ENCODE data around the gene PRKCH. TPM values are rescaled to one million over a fixed set of nuclear protein-coding genes. Genes with fewer than 3 reads are reported as not detected.

Gene PRKCH
- polyA plus RNA-seq, 3 donors = 3.6 to 6.2 (median 5.4) TPM

- H3K9ac ChIP-seq (ENCODE audit: insufficient read depth, low read length, poor library complexity, severe bottlenecking) = no peak overlapping the region
- peaks cover 0 to 2% of the 10 kb centered on the region in 2 donors for H3K36me3 ChIP-seq (replicated peaks in 1 of 2; ENCODE audit: control insufficient read depth in 1 of 2, insufficient read depth in 2 of 2, low read length in 2 of 2)
- H2AFZ ChIP-seq (ENCODE audit: insufficient read depth, low read depth, low read length, poor library complexity, severe bottlenecking) = no peak overlapping the region
- no peaks in the 10 kb centered on the region for H3K27me3 ChIP-seq (ENCODE audit: control insufficient read depth in 2 of 2, insufficient read depth in 2 of 2, low read length in 2 of 2)
- DNase-seq = no peak
- no peak overlapping the region for H3K4me3 Mint-ChIP-seq
- H3K27ac Mint-ChIP-seq = no peak overlapping the region
- H3K4me1 ChIP-seq (ENCODE audit: control insufficient read depth in 1 of 2, insufficient read depth in 2 of 2, low read length in 2 of 2) = no peaks in the 10 kb centered on the region
- no peak overlapping the region for H3K27ac ChIP-seq (ENCODE audit: low read depth in 1 of 2, low read length in 2 of 2)
- peaks cover 8 to 9% of the 10 kb centered on the region in 2 donors for H3K9me3 ChIP-seq (replicated peaks in 1 of 2; ENCODE audit: control insufficient read depth in 1 of 2, insufficient read depth in 1 of 2, low read length in 2 of 2)
- no CpG with 5 or more reads among the region's 8 CpGs for WGBS (ENCODE audit: insufficient coverage)
- peaks cover 9 to 17% (median 12%) of the 10 kb centered on the region in 7 donors for H3K9me3 Mint-ChIP-seq
- peaks cover 4% of the 10 kb centered on the region for H4K20me1 ChIP-seq (ENCODE audit: insufficient read depth, low read length)
- H3K4me2 ChIP-seq (replicated peaks; ENCODE audit: extremely low read depth, low read length, poor library complexity, severe bottlenecking) = no peak overlapping the region
- H3K4me3 ChIP-seq (replicated peaks in 1 of 3; ENCODE audit: low read depth in 2 of 3, low read length in 3 of 3) = no peak overlapping the region
- H3K4me1 Mint-ChIP-seq = peaks cover 10% of the 10 kb centered on the region
- intact Hi-C loops (cut with micrococcal nuclease) = no loop called here
- H3K27me3 Mint-ChIP-seq (ENCODE audit: low read depth in 3 of 3) = peaks cover 4 to 5% (median 4%) of the 10 kb centered on the region in 3 donors
- no peak for TF ChIP-seq CTCF (IDR thresholded peaks at IDR 0.05)
- H3K36me3 Mint-ChIP-seq = peaks cover 15 to 24% of the 10 kb centered on the region in 2 donors
- H3K79me2 ChIP-seq (ENCODE audit: insufficient read depth, low read length) = peaks cover 10% of the 10 kb centered on the region
Observed at GRCh38 chr14:61379639-61380184, 58.3 kb downstream of the PRKCH start.

GRCh38 chr14:61380984-61381383 is 59.6 kb downstream of the PRKCH start:
- 90% methylated on average over 2 of the region's 3 CpGs for WGBS (ENCODE audit: insufficient coverage)
- H3K4me2 ChIP-seq (replicated peaks; ENCODE audit: extremely low read depth, low read length, poor library complexity, severe bottlenecking) = no peak overlapping the region
- peaks cover 5% of the 10 kb centered on the region for H3K4me1 Mint-ChIP-seq
- no peak for DNase-seq
- TF ChIP-seq CTCF (IDR thresholded peaks at IDR 0.05) = no peak
- peaks cover 4% of the 10 kb centered on the region for H4K20me1 ChIP-seq (ENCODE audit: insufficient read depth, low read length)
- H3K36me3 ChIP-seq (replicated peaks in 1 of 2; ENCODE audit: control insufficient read depth in 1 of 2, insufficient read depth in 2 of 2, low read length in 2 of 2) = no peaks in the 10 kb centered on the region
- H3K27ac Mint-ChIP-seq = no peak overlapping the region
- peaks cover 6 to 15% of the 10 kb centered on the region in 2 donors for H3K36me3 Mint-ChIP-seq
- H3K27me3 ChIP-seq (ENCODE audit: control insufficient read depth in 2 of 2, insufficient read depth in 2 of 2, low read length in 2 of 2) = no peaks in the 10 kb centered on the region
- H3K4me3 ChIP-seq (replicated peaks in 1 of 3; ENCODE audit: low read depth in 2 of 3, low read length in 3 of 3) = no peak overlapping the region
- no peak overlapping the region for H3K27ac ChIP-seq (ENCODE audit: low read depth in 1 of 2, low read length in 2 of 2)
- intact Hi-C loops (cut with micrococcal nuclease) = no loop called here
- no peak overlapping the region for H3K9ac ChIP-seq (ENCODE audit: insufficient read depth, low read length, poor library complexity, severe bottlenecking)
- H3K27me3 Mint-ChIP-seq (ENCODE audit: low read depth in 3 of 3) = peaks cover 4 to 5% (median 4%) of the 10 kb centered on the region in 3 donors
- H2AFZ ChIP-seq (ENCODE audit: insufficient read depth, low read depth, low read length, poor library complexity, severe bottlenecking) = no peak overlapping the region
- H3K4me3 Mint-ChIP-seq = no peak overlapping the region
- H3K9me3 ChIP-seq (replicated peaks in 1 of 2; ENCODE audit: control insufficient read depth in 1 of 2, insufficient read depth in 1 of 2, low read length in 2 of 2) = no peaks in the 10 kb centered on the region
- H3K4me1 ChIP-seq (ENCODE audit: control insufficient read depth in 1 of 2, insufficient read depth in 2 of 2, low read length in 2 of 2) = no peaks in the 10 kb centered on the region
- peaks cover 10% of the 10 kb centered on the region for H3K79me2 ChIP-seq (ENCODE audit: insufficient read depth, low read length)
- peaks cover 0 to 7% (median 2%) of the 10 kb centered on the region in 7 donors for H3K9me3 Mint-ChIP-seq

Measured in CD14-positive monocyte (primary cell).